HG03457 (cell line): Measurements from ENCODE around the gene PLCH1.

Experiments used
- ATAC-seq: cut with Tn5 transposase; IDR thresholded peaks from one replicate; pipeline ENCODE4 v1.9.1; 2021; ENCODE audit warnings: moderate number of reproducible peaks; ENCODE audit not compliant: unreplicated experiment

The PLCH1 gene

DNA sequence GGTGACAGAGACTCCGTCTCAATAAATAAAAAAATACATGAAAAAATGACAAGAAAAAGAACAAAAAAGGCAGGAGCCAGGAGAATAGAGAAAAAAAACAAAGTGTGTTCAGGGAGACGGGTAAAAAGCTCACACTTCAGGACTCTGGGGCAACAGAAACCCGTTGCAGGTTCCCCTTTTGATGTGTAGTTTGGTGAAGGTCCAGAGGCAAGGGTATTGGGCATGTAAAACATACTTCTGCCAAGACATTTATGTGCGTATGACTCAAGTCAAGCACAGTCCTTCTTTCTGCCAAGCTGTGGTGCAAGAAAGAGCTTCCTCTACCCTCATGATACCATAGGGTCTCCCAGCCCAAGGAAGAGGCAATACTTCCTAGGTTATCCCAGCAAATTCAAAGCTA, 418.0 kb downstream of the PLCH1 start:
- ATAC-seq: no peak

DNA sequence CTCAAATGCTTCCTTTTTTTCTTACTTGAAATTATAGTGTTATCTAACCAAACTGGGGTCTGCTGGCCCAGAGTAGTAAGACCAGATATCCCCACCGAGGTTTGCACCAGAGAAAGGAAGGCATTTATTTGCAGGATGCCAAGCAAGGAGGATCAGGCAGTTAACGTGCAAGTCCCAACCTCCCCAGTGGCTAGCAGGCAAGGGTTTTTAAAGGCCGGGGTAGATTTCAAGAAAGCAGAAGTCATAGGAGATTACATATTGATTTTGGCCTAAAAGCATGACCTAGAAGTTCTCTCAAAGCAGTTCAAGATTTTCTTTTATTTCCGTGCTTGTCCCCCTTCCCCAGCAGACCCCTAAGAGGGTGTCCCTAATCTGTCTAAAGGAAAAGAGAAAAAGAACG, 418.6 kb downstream of the PLCH1 start:
- ATAC-seq: no peak
